ENCODE results near the gene OR2T33. TPM values are rescaled to one million over a fixed set of nuclear protein-coding genes. Genes with fewer than 3 reads are reported as not detected.
"Not testable (repeated sequence)": the region's sequence is repeated elsewhere in the genome, so short reads cannot be mapped to it uniquely, and the experiment has no call there.

OR2T33 gene
- total RNA-seq (not detected), polyA plus RNA-seq (not detected)
- long read RNA-seq, donor 1, result 0 reads
- long read RNA-seq, donor 2, result 0 reads
- long read RNA-seq, donor 3, result 0 reads

DNA sequence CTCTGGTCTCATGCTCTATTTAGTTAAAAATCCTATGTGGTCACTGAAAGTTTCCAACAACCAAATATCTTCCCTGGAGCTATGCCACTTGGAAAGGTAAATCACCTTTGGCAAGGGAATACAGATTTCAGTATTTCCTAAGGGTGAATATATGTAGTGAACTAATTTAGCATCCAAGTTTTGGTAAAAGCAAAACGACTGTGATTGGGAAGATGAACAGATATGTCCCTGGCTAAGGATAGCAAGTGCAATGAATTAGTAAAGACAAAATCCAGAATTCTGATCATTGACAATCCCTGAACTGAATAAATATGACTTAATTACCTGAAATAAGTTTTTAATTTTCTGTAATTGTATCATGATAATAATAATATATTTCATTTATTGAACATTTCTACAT lies at the start of gene OR2T33:
OR2T33 (minus strand) TSS at position 101 of the 400 bp plus-strand sequence. CDS start 4,162 bp downstream, outside the sequence.
- no peak for TF ChIP-seq POLR2A (IDR thresholded peaks at IDR 0.05)
- TF ChIP-seq, protein P1, sequence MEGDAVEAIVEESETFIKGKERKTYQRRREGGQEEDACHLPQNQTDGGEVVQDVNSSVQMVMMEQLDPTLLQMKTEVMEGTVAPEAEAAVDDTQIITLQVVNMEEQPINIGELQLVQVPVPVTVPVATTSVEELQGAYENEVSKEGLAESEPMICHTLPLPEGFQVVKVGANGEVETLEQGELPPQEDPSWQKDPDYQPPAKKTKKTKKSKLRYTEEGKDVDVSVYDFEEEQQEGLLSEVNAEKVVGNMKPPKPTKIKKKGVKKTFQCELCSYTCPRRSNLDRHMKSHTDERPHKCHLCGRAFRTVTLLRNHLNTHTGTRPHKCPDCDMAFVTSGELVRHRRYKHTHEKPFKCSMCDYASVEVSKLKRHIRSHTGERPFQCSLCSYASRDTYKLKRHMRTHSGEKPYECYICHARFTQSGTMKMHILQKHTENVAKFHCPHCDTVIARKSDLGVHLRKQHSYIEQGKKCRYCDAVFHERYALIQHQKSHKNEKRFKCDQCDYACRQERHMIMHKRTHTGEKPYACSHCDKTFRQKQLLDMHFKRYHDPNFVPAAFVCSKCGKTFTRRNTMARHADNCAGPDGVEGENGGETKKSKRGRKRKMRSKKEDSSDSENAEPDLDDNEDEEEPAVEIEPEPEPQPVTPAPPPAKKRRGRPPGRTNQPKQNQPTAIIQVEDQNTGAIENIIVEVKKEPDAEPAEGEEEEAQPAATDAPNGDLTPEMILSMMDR (IDR thresholded peaks at IDR 0.05), result no peak
- Histone ChIP-seq H3K27me3 (no peaks in the 10 kb centered on the region), H3K36me3 (no peaks in the 10 kb centered on the region), H3K4me1 (no peaks in the 10 kb centered on the region), H3K4me3 (no peak within 1 kb of the TSS), H3K9me3 (peaks cover 0 to 10% (median 0%) of the 10 kb centered on the region in 12 donors), H3K27ac (no peak within 1 kb of the TSS)
- intact Hi-C loops (cut with DNase I), result no loop called here
- DNase-seq, result no peak
- 28 to 44% (median 35%) methylated on average over 1 of the region's 1 CpG for WGBS, 4 donors
- no peak for ATAC-seq

DNA sequence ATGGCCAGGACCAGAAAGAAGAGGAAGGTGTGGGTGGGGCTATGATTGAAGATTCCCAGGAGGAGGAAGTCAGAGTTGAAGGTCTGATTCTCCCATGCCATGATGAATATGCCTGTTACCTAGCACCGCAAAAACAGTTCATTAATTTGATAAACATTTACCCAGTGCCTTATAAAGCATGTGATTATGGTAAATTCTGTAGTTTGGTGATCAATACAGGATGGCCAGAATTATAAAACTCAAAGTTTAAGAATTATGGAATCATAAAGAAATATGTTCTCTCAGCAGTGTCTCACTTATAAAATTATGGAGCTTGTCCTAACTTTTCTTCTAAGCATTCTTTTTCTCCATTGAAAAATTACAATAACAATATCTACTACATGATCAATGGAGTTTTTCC lies 46.7 kb upstream of the OR2T33 start, which contains the start of gene OR2M7:
OR2M7 (minus strand) TSS at position 101 of the 400 bp plus-strand sequence; CDS start at position 101, 0 bp downstream.
- peaks cover 0 to 5% (median 0%) of the 10 kb centered on the region in 12 donors for H3K9me3 ChIP-seq
- DNase-seq (no peak), ATAC-seq (no peak)
- intact Hi-C loops (cut with DNase I), result no loop called here
- no peak within 1 kb of the TSS for H3K4me3 ChIP-seq
- TF ChIP-seq POLR2A (IDR thresholded peaks at IDR 0.05), result no peak
- no peaks in the 10 kb centered on the region for H3K36me3 ChIP-seq
- no peaks in the 10 kb centered on the region for H3K4me1 ChIP-seq
- no peaks in the 10 kb centered on the region for H3K27me3 ChIP-seq
- H3K27ac ChIP-seq, result no peak within 1 kb of the TSS
- WGBS, 4 donors, result 78 to 88% (median 87%) methylated on average over 1 of the region's 1 CpG

GRCh38 chr1:248316796-248317195 lies 39.0 kb upstream of the OR2T33 start:
- DNase-seq, result no peak
- ATAC-seq, result no peak
- H3K4me3 ChIP-seq, result no peak overlapping the region
- peaks cover 0 to 16% (median 0%) of the 10 kb centered on the region in 12 donors for H3K9me3 ChIP-seq
- intact Hi-C loops (cut with DNase I), result no loop called here
- H3K4me1 ChIP-seq, result no peaks in the 10 kb centered on the region
- no peak for TF ChIP-seq POLR2A (IDR thresholded peaks at IDR 0.05)
- TF ChIP-seq, protein P1 (IDR thresholded peaks at IDR 0.05), result no peak
- H3K27ac ChIP-seq, result no peak overlapping the region
- no peaks in the 10 kb centered on the region for H3K27me3 ChIP-seq
- H3K36me3 ChIP-seq, result no peaks in the 10 kb centered on the region
- WGBS, 4 donors, result 79 to 88% (median 82%) methylated on average over 8 to 11 of the region's 11 CpGs

- H3K36me3 ChIP-seq; H3K9me3 ChIP-seq; H3K4me1 ChIP-seq; H3K27me3 ChIP-seq; ATAC-seq; intact Hi-C loops (cut with DNase I); DNase-seq; H3K4me3 ChIP-seq; H3K27ac ChIP-seq: not testable (repeated sequence)
- 66 to 80% (median 78%) methylated on average over 10 to 15 of the region's 15 CpGs for WGBS, 4 donors
Observed at GRCh38 chr1:248306740-248307139, 29.0 kb upstream of the OR2T33 start.

DNA sequence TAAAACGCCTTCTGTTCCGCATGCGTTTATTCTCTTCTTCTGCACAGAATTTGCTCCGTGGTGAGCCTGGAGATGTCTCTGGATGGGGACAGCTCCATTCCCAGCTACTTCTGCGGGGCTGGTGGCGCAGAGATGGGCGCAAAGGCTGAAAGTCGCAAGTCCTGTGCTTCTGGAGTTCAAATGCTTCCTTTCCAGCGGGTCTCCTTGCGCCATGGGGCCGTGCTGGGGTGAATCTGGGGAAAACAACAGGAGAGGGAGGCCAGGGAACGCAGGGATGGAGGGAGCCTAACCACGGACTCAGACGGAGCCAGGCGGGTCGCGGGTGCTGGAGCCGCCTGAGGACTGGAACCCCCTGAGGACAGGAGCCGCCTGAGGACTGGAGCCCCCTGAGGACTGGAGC lies 28.3 kb upstream of the OR2T33 start:
- DNase-seq, result no peak
- 80 to 88% (median 85%) methylated on average over 19 of the region's 19 CpGs for WGBS, 4 donors
- no peak for ATAC-seq
- Histone ChIP-seq H3K4me1 (no peaks in the 10 kb centered on the region), H3K4me3 (no peak overlapping the region), H3K27me3 (no peaks in the 10 kb centered on the region), H3K9me3 (no peaks in the 10 kb centered on the region), H3K36me3 (no peaks in the 10 kb centered on the region), H3K27ac (no peak overlapping the region)
- TF ChIP-seq, protein P1 (IDR thresholded peaks at IDR 0.05), result no peak
- no peak for TF ChIP-seq POLR2A (IDR thresholded peaks at IDR 0.05)
- intact Hi-C loops (cut with DNase I), result no loop called here

DNA sequence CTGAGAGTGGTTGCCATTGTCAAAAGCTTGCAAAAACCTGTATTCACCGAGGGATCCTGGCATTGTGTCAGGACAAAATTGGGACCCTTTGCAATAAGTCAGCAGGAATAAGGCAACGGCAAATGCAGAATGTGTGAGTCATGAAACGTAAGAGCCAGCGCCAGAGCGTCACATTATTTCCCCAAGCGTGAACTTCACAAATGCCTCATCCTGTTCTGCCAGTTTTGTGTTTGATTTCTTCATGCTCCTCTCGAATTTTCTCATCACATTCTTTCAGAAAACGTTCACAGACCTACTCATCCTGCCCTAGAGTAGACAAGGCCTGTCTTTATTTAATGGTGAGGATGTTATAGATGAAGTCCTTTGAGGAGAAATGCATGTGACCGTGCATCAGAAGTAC lies 27.9 kb upstream of the OR2T33 start:
- H3K27me3 ChIP-seq; intact Hi-C loops (cut with DNase I); H3K36me3 ChIP-seq; H3K27ac ChIP-seq; H3K4me1 ChIP-seq; ATAC-seq; H3K9me3 ChIP-seq; H3K4me3 ChIP-seq; DNase-seq: not testable (repeated sequence)
- WGBS, 4 donors, result 70 to 82% (median 77%) methylated on average over 8 to 9 of the region's 9 CpGs

Measured in heart left ventricle (tissue), 16 donors.